Endodermal cell (in vitro differentiated cells): ENCODE results near the gene PRSS36. TPM values are rescaled to one million over a fixed set of nuclear protein-coding genes. Genes with fewer than 3 reads are reported as not detected.

ENCODE experiments used
- DNase-seq: peaks from one replicate; pipeline ENCODE4 v3.0.0-alpha.2; 2017
- H3K27ac ChIP-seq: 2 replicates; pipeline ENCODE4 v1.5.1; 2013; ENCODE audit warnings: mild to moderate bottlenecking, low read depth, low read length, moderate library complexity
- H3K27me3 ChIP-seq: 2 replicates; pipeline ENCODE4 v1.6.1; 2013; ENCODE audit warnings: mild to moderate bottlenecking, low read length, moderate library complexity; ENCODE audit not compliant: insufficient read depth, control insufficient read depth, poor library complexity, severe bottlenecking
- H3K36me3 ChIP-seq: 2 replicates; pipeline ENCODE4 v1.7.0; 2013; ENCODE audit warnings: mild to moderate bottlenecking, low read length, moderate library complexity; ENCODE audit not compliant: control insufficient read depth, insufficient read depth
- H3K4me1 ChIP-seq: one replicate; pipeline ENCODE4 v1.7.0; 2013; ENCODE audit warnings: low read length; ENCODE audit not compliant: control insufficient read depth, insufficient read depth
- H3K4me3 ChIP-seq: 2 replicates; pipeline ENCODE4 v1.5.1; 2013; ENCODE audit warnings: mild to moderate bottlenecking, low read length, moderate library complexity
- H3K9ac ChIP-seq: 2 replicates; pipeline ENCODE4 v1.6.1; 2013; ENCODE audit warnings: mild to moderate bottlenecking, low read length, moderate library complexity; ENCODE audit not compliant: poor library complexity, severe bottlenecking; ENCODE audit errors: extremely low read depth
- H3K9me3 ChIP-seq: 2 replicates; pipeline ENCODE4 v1.6.1; 2013; ENCODE audit warnings: mild to moderate bottlenecking, low read length, moderate library complexity; ENCODE audit not compliant: control insufficient read depth
- H3K27ac Mint-ChIP-seq: 2 replicates; pipeline ENCODE4 v1.8.0; 2020; ENCODE audit warnings: mixed read lengths
- H3K27me3 Mint-ChIP-seq: 2 replicates; pipeline ENCODE4 v1.8.0; 2021; ENCODE audit warnings: mild to moderate bottlenecking, mixed read lengths; ENCODE audit not compliant: insufficient read depth
- H3K36me3 Mint-ChIP-seq: 2 replicates; pipeline ENCODE4 v1.8.0; 2020; ENCODE audit warnings: low read depth, mixed read lengths
- H3K4me1 Mint-ChIP-seq: 2 replicates; pipeline ENCODE4 v1.8.0; 2020; ENCODE audit warnings: mixed read lengths
- H3K4me3 Mint-ChIP-seq: 2 replicates; pipeline ENCODE4 v1.8.0; 2020; ENCODE audit warnings: mild to moderate bottlenecking, moderate library complexity, mixed read lengths
- H3K9me3 Mint-ChIP-seq: 2 replicates; pipeline ENCODE4 v1.8.0; 2020; ENCODE audit warnings: mild to moderate bottlenecking, mixed read lengths
- WGBS, 2 experiments: methylation state at CpG; one replicate each; pipeline versions ENCODE4 v1.1.5 to v1.1.7; 2013; ENCODE audit warnings: missing lambda C conversion rate in 2 of 2, mixed read lengths in 1 of 2; ENCODE audit not compliant: insufficient coverage in 1 of 2, insufficient read length in 1 of 2; 5-methylcytosine and 5-hydroxymethylcytosine counted together
- long read RNA-seq, 4 experiments: library from polyadenylated mRNA in 2 of 4; library from RNA in 1 of 4; library from capped mRNA in 1 of 4; stranded (forward) in 3 of 4; unstranded in 1 of 4; transcript quantifications; one replicate each; pipeline ENCODE4 v2.0.0, GENCODE V29; 2020 to 2021; ENCODE audit warnings: inconsistent platforms in 1 of 4
- polyA plus RNA-seq, 2 experiments: library from polyadenylated mRNA; stranded (reverse); fragments of 50-300 nt; gene quantifications; one replicate each; pipeline ENCODE4 v1.2.3, GENCODE V29; 2013
- total RNA-seq, 2 donors: library from RNA; stranded (reverse); fragmentation: NEBNext Ultra II Directional in 1 of 2; extraction: Animal tissue kit (Norgen Biotek cat#: 25700) in 1 of 2; gene quantifications; 2 replicates in 1 of 2; 3 replicates in 1 of 2; pipeline ENCODE4 v1.2.1, GENCODE V29; 2021
- TF ChIP-seq, protein P1 (sequence below): fragments of 200-600 bp; sonication (generic); conservative IDR thresholded peaks from 2 replicates; pipeline ENCODE4 v1.5.0; 2021; ENCODE audit warnings: antibody characterized with exemption, mild to moderate bottlenecking

Gene PRSS36
- under 1 TPM; 0.22 to 0.71 TPM for total RNA-seq
- 0.46 TPM for polyA plus RNA-seq (2013, experiment 1 of 2)
- 0.29 TPM for polyA plus RNA-seq (2013, experiment 2 of 2)
- long read RNA-seq, experiment 1: 0 reads
- long read RNA-seq, experiment 2, partial matches to known transcripts: 0 of 1 reads
- long read RNA-seq, experiment 2, other reads (novel, unspliced or antisense): 1 of 1 reads
- long read RNA-seq, experiment 3: 0 reads
- long read RNA-seq, experiment 4, partial matches to known transcripts: 0 of 2 reads
- long read RNA-seq, experiment 4, other reads (novel, unspliced or antisense): 2 of 2 reads

DNA sequence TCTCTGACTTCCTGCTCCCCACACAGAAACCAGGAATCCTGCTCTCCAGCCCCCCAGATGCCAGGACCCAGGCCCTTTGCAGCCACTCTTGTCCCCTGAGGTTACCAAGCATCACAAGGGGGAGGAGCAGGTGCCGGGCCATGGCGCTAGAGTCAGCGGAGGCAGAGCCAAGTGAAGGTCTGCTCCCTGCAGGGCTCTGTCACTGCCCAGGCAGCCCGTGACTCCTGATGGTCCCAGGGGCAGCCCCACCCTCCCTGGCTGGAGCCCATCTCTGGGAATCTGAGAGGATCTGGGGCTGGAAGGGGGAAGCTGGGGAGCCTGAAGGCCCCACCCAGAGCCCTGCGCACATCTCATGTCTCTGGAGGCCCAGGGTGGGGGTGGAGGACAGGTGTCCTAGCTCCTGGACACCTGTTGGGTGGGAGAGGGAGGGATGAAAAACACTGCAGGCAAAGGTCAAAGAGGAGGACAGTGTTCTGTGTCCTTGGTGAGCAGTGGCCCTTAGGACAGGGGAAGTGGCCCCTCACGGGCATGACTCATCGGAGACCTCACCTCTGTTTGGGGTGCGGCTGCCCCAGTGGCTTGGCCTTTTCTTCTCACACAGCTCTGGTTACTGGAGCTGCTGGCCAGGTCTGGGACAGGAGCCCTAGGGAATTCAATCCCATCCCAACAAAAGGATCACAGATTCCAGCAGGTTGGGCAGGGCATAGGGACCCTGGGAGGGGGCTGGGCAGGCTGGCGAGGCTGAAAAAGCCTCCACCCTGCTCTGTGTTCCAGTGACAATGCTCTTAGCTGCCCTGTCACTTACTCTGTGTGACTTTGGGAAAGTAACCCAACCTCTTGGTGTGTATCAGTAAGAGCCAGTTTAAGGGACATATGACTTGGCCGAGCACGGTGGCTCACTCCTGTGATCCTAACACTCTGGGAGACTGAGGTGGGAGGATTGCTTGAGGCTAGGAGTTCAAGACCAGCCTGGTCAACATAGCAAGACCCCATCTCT, at the start of gene PRSS36:
TSS of gene PRSS36 (minus strand) at position 173 of the 997 bp plus-strand sequence. CDS start at position 142, 31 bp downstream.
- no peak within 1 kb of the TSS for H3K27ac Mint-ChIP-seq
- no peaks in the 10 kb centered on the region for H3K36me3 Mint-ChIP-seq

DNA sequence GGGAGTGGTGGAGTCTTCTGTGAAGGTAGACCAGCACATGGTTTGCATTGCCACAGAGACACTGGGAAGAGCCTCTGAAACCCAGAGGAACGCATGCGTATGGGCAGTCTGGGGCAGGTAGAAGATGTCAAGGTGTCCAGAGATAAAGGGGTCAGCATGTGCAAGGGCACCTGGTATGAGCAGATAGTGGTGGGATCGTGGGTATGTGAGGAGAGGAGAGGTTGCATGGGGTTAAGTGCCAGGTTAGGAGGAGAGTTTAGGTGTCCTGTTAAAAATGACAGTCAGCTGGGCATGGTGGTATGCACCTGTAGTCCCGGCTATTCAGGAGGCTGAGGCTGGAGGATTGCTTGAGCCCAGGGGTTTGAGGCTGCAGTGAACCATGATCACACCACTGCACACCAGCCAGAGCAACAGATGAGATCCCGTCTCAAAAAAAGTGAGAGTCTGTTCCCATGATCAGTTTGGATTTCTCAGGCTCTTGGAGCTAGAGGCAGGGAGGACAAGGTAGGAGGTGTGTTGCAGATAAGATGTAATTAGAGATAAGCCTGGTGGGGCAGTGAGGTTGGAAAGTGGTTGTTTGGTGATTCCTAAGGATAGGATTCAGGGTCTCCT, 49.7 kb upstream of the PRSS36 start:
- peaks cover 34% of the 10 kb centered on the region for H3K36me3 Mint-ChIP-seq
- H3K27me3 Mint-ChIP-seq: peaks cover 12% of the 10 kb centered on the region
- no peaks in the 10 kb centered on the region for H3K4me1 ChIP-seq
- peaks cover 8% of the 10 kb centered on the region for H3K4me1 Mint-ChIP-seq
- H3K36me3 ChIP-seq: peaks cover 51% of the 10 kb centered on the region
- H3K27ac ChIP-seq: no peak overlapping the region
- H3K4me3 Mint-ChIP-seq: no peak overlapping the region
- peaks cover 17% of the 10 kb centered on the region for H3K27me3 ChIP-seq
- WGBS, 2 experiments: 99 to 100% methylated on average over 3 to 5 of the region's 5 CpGs
- TF ChIP-seq, protein P1, sequence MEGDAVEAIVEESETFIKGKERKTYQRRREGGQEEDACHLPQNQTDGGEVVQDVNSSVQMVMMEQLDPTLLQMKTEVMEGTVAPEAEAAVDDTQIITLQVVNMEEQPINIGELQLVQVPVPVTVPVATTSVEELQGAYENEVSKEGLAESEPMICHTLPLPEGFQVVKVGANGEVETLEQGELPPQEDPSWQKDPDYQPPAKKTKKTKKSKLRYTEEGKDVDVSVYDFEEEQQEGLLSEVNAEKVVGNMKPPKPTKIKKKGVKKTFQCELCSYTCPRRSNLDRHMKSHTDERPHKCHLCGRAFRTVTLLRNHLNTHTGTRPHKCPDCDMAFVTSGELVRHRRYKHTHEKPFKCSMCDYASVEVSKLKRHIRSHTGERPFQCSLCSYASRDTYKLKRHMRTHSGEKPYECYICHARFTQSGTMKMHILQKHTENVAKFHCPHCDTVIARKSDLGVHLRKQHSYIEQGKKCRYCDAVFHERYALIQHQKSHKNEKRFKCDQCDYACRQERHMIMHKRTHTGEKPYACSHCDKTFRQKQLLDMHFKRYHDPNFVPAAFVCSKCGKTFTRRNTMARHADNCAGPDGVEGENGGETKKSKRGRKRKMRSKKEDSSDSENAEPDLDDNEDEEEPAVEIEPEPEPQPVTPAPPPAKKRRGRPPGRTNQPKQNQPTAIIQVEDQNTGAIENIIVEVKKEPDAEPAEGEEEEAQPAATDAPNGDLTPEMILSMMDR: no peak
- no peak overlapping the region for H3K9ac ChIP-seq
- DNase-seq: no peak
- no peaks in the 10 kb centered on the region for H3K9me3 ChIP-seq
- no peaks in the 10 kb centered on the region for H3K9me3 Mint-ChIP-seq
- H3K27ac Mint-ChIP-seq: no peak overlapping the region
- H3K4me3 ChIP-seq: no peak overlapping the region

More for the DNA sequence above, at the start of gene PRSS36:
- no peaks in the 10 kb centered on the region for H3K36me3 ChIP-seq
- peak; percentile 53 for DNase-seq
- H3K4me1 ChIP-seq: no peaks in the 10 kb centered on the region
- H3K27me3 ChIP-seq: peaks cover 20% of the 10 kb centered on the region
- Mint-ChIP-seq H3K4me1 (no peaks in the 10 kb centered on the region), H3K4me3 (peak within 1 kb of the TSS; percentile 42), H3K27me3 (peaks cover 43% of the 10 kb centered on the region), H3K9me3 (no peaks in the 10 kb centered on the region)
- WGBS, 2 experiments: 85 to 87% methylated on average over 5 to 11 of the region's 11 CpGs
- no peaks in the 10 kb centered on the region for H3K9me3 ChIP-seq
- H3K4me3 ChIP-seq: no peak within 1 kb of the TSS
- TF ChIP-seq, protein P1: no peak
- no peak within 1 kb of the TSS for H3K27ac ChIP-seq
- H3K9ac ChIP-seq: no peak within 1 kb of the TSS

DNA sequence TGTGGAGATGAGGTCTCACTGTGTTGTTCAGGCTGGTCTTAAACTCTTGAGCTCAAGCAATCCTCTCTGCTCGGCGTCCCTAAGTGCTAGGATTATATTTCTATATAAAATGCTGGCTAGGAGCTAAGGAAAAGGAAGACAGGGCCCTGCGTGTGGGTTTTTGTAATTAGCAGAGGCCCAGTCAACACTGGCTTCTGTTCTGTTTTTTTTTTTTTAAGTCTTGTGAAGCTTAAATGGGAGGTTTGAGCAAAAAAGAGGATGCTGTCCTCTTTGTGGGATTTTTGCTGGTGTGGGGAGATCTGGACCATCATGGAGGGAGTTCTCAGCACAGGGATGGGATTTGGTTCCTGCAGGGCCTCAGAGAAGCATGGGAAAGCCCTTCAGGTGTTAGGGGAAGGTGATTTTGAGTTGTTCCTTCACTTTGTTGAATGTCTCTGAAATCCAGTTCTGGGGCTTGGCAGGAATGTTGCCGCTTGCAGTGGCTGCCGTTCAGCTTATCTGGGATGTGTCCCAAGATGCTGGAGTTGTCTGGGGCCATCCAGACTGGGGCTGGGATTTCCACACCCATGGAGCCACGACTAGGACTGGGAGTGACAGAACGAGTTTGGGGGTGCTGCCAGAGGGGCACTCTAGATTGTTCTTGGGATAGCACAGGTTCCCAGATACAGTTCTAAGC, 48.5 kb upstream of the PRSS36 start:
- H3K9me3 Mint-ChIP-seq: no peaks in the 10 kb centered on the region
- no peaks in the 10 kb centered on the region for H3K9me3 ChIP-seq
- WGBS, 2 experiments: 87 to 89% methylated on average over 5 to 7 of the region's 7 CpGs
- peaks cover 8% of the 10 kb centered on the region for H3K4me1 Mint-ChIP-seq
- H3K4me3 ChIP-seq: no peak overlapping the region
- no peak for DNase-seq
- H3K27me3 Mint-ChIP-seq: peaks cover 5% of the 10 kb centered on the region
- no peak overlapping the region for H3K27ac Mint-ChIP-seq
- no peak overlapping the region for H3K9ac ChIP-seq
- peaks cover 43% of the 10 kb centered on the region for H3K36me3 Mint-ChIP-seq
- peaks cover 13% of the 10 kb centered on the region for H3K27me3 ChIP-seq
- no peaks in the 10 kb centered on the region for H3K4me1 ChIP-seq
- TF ChIP-seq, protein P1: no peak
- H3K27ac ChIP-seq: no peak overlapping the region
- H3K36me3 ChIP-seq: peaks cover 63% of the 10 kb centered on the region
- no peak overlapping the region for H3K4me3 Mint-ChIP-seq
